Measurements from ENCODE around the gene DLG2.

Gene DLG2

DNA sequence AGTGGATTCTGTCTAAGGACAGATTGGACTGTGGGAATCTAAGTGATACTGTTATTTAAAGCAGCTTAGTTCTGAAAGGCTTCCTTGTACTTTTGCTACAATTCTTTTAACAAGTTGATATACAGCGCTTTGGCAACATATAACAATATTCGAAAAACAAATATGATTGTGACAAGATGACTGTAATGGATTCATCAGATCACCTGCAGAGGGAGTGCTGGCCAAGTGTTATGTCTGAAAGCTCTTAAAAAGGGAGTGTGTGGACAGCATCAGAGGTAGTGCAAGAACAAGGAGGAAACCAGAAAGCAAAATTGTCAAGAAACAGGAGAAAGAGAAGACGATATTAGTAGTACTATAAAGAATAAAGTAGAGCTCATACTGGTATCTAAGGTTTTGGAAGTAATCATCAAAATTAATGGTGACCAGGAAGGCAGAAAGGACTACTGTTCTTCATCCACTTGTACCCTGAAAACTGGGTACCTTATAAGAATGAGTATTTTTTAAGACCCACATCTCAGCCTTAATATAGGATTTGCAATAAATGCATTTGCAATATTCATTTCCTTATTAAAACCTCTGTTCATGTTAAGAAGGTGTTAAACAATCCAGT is 1229.0 kb downstream of the DLG2 start:
- TF ChIP-seq, protein P1, sequence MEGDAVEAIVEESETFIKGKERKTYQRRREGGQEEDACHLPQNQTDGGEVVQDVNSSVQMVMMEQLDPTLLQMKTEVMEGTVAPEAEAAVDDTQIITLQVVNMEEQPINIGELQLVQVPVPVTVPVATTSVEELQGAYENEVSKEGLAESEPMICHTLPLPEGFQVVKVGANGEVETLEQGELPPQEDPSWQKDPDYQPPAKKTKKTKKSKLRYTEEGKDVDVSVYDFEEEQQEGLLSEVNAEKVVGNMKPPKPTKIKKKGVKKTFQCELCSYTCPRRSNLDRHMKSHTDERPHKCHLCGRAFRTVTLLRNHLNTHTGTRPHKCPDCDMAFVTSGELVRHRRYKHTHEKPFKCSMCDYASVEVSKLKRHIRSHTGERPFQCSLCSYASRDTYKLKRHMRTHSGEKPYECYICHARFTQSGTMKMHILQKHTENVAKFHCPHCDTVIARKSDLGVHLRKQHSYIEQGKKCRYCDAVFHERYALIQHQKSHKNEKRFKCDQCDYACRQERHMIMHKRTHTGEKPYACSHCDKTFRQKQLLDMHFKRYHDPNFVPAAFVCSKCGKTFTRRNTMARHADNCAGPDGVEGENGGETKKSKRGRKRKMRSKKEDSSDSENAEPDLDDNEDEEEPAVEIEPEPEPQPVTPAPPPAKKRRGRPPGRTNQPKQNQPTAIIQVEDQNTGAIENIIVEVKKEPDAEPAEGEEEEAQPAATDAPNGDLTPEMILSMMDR (IDR thresholded peaks at IDR 0.05; ENCODE audit: borderline replicate concordance, control extremely low read depth, extremely low read depth, insufficient read depth, missing control alignments) = no peak
- in situ Hi-C loops (cut with MboI; ENCODE audit: low sequenced_read_pairs, unreplicated experiment) = loop anchor here (25.0 kb wide), 1 partner anchor 561 kb away; no protein-coding TSS in a partner anchor
- no peak for DNase-seq (ENCODE audit: low spot score)

DNA sequence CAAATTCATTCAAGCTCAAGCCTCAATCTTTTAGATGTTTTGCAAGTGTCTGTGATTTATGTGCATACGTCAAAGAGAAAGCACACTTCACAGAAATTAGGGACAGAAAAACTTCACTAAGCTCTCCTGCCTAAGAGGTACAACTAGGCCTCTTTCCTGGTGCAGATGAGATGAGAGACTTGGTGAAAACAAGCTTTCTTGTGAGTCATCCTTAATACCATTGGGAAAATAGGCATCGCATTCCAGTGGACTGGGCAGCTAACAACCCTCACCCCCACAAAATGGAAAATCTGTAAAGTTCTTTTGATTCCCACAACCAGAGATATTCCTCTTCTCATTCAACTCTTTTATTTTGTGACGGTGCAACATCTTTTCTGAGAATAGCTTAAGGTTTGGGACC is 1230.6 kb downstream of the DLG2 start:
- in situ Hi-C loops (cut with MboI; ENCODE audit: low sequenced_read_pairs, unreplicated experiment) = loop anchor here (25.0 kb wide), 1 partner anchor 559 kb away; no protein-coding TSS in a partner anchor
- DNase-seq (ENCODE audit: low spot score) = no peak
- TF ChIP-seq, protein P1 (IDR thresholded peaks at IDR 0.05; ENCODE audit: borderline replicate concordance, control extremely low read depth, extremely low read depth, insufficient read depth, missing control alignments) = no peak

DNA sequence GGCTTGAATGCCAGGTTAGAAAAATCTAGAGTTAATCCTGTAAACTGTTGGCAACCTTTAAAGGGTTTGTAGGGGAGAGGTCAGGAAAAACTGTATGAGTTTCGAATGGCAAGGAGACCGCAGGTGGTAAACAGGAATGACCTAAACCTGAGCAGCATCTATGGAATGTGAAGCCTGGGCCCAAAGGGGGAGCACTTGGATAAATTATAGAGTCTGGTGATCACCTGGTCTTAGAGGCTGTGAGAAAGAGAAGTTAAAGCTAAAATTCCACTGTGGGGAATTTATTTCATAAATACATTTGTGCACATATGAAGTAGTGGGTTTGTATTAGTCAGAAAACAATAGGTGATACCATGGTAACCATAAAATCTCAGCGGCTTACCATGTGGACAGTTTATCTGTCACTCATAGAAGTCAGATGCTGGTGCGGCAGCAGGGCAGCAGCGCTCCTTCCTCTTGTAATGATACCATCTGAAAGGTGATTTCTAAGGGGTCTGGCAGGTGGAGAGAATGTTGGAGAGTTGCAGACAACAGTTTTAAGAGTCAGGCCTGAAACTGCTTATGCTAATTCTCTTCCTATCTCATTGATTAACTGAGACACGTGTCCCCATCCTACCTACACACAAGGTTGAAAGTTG is 1236.6 kb downstream of the DLG2 start:
- TF ChIP-seq, protein P1 (IDR thresholded peaks at IDR 0.05; ENCODE audit: borderline replicate concordance, control extremely low read depth, extremely low read depth, insufficient read depth, missing control alignments) = no peak
- in situ Hi-C loops (cut with MboI; ENCODE audit: low sequenced_read_pairs, unreplicated experiment) = loop anchor here (25.0 kb wide), 1 partner anchor 553 kb away; no protein-coding TSS in a partner anchor
- DNase-seq (ENCODE audit: low spot score) = no peak

DNA sequence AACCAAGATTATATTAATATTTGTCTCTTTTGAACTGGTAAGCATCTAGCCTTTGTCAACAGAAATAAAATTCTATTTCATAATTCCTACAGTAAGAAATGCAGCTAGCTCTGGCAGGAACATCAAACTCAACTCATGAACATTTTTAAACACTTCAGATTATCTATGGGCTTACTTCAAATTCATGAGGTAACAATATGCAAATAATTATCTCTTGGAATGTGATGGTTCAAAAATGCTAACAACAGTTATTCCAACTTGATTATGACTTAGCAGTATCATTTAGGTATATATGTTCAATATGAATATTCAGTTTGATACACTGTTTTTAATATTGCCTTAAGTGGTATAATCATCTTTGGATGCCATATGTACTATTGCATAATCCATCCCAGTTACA is 1237.4 kb downstream of the DLG2 start:
- in situ Hi-C loops (cut with MboI; ENCODE audit: low sequenced_read_pairs, unreplicated experiment) = loop anchor here (25.0 kb wide), 1 partner anchor 552 kb away; no protein-coding TSS in a partner anchor
- TF ChIP-seq, protein P1 (IDR thresholded peaks at IDR 0.05; ENCODE audit: borderline replicate concordance, control extremely low read depth, extremely low read depth, insufficient read depth, missing control alignments) = no peak

DNA sequence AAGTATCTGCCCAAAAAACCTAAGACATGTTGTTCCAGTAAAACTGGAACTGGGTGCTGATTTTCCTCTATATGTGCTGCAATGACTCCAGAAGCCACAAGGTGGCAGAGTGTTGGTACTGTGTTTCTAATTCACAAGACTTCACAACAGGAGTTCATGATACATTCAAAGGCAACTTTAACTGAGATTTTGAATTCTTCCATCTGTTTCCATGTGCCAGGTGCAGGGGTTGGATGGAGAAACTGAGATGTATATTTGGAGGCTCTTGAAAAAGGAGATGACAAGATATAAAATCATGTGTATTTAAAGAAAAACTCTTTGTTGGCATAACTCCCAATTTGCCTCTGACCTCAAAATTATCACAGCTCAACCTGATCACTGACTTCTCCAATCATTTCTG is 1242.4 kb downstream of the DLG2 start:
- TF ChIP-seq, protein P1 (IDR thresholded peaks at IDR 0.05; ENCODE audit: borderline replicate concordance, control extremely low read depth, extremely low read depth, insufficient read depth, missing control alignments) = peak; percentile 75
- DNase-seq (ENCODE audit: low spot score) = peak; percentile 19
- in situ Hi-C loops (cut with MboI; ENCODE audit: low sequenced_read_pairs, unreplicated experiment) = loop anchor here (25.0 kb wide), 1 partner anchor 547 kb away; no protein-coding TSS in a partner anchor

More for the DNA sequence above, 1237.4 kb downstream of the DLG2 start:
- no peak for DNase-seq (ENCODE audit: low spot score)

GRCh38 chr11:84383576-84383975 is 1243.6 kb downstream of the DLG2 start:
- DNase-seq (ENCODE audit: low spot score) = no peak
- in situ Hi-C loops (cut with MboI; ENCODE audit: low sequenced_read_pairs, unreplicated experiment) = loop anchor here (25.0 kb wide), 1 partner anchor 546 kb away; no protein-coding TSS in a partner anchor
- TF ChIP-seq, protein P1 (IDR thresholded peaks at IDR 0.05; ENCODE audit: borderline replicate concordance, control extremely low read depth, extremely low read depth, insufficient read depth, missing control alignments) = no peak
